ENCODE measurements around the gene OSBPL6. TPM values are rescaled to one million over a fixed set of nuclear protein-coding genes. Genes with fewer than 3 reads are reported as not detected.

OSBPL6 gene
- total and polyA plus RNA-seq, 2 donors (not counting 1 experiment from before 2014, with no cell fraction given), result 0.06 TPM; not detected in 1

- H3K4me3 Mint-ChIP-seq, result no peak overlapping the region
- intact Hi-C loops (cut with micrococcal nuclease), result no loop called here
- no peak for ATAC-seq (ENCODE audit: low read depth)
- ChIA-PET CTCF (no interaction called here), POLR2A (no interaction called here)
- no peak overlapping the region for H3K9ac ChIP-seq (ENCODE audit: low read length)
- no peak overlapping the region for H2AFZ ChIP-seq (ENCODE audit: insufficient read depth, low read depth, low read length, poor library complexity, severe bottlenecking)
- no peaks in the 10 kb centered on the region for H3K79me2 ChIP-seq (ENCODE audit: control insufficient read depth, insufficient read depth, low read length)
- no peaks in the 10 kb centered on the region for H3K9me3 Mint-ChIP-seq (ENCODE audit: insufficient read depth)
- H4K20me1 ChIP-seq (ENCODE audit: control insufficient read depth, insufficient read depth, low read length, poor library complexity, severe bottlenecking), result no peaks in the 10 kb centered on the region
- no peaks in the 10 kb centered on the region for H3K27me3 ChIP-seq (replicated peaks in 1 of 4; ENCODE audit: control extremely low read depth in 1 of 4, control insufficient read depth in 3 of 4, insufficient read depth in 4 of 4, low read length in 3 of 4)
- WGBS (ENCODE audit: insufficient coverage), result 100% methylated on average over 2 of the region's 4 CpGs
- H3K4me3 ChIP-seq (ENCODE audit: control extremely low read depth in 1 of 5, extremely low read depth in 1 of 5, insufficient read depth in 1 of 5, low read depth in 2 of 5, low read length in 4 of 5), result no peak overlapping the region
- H3K9me3 ChIP-seq (ENCODE audit: control extremely low read depth in 1 of 3, control insufficient read depth in 2 of 3, insufficient read depth in 1 of 3, low read length in 2 of 3), result no peaks in the 10 kb centered on the region
- H3K27me3 Mint-ChIP-seq, result peaks cover 14% of the 10 kb centered on the region
- DNase-seq, result no peak
- no peaks in the 10 kb centered on the region for H3K4me1 ChIP-seq (ENCODE audit: control insufficient read depth in 2 of 2, insufficient read depth in 2 of 2, low read length in 2 of 2)
- H3K4me1 Mint-ChIP-seq, result no peaks in the 10 kb centered on the region
- no peak overlapping the region for H3K4me2 ChIP-seq (replicated peaks; ENCODE audit: low read depth, low read length, poor library complexity, severe bottlenecking)
- no peaks in the 10 kb centered on the region for H3K36me3 ChIP-seq (replicated peaks in 1 of 2; ENCODE audit: control extremely low read depth in 1 of 2, control insufficient read depth in 1 of 2, extremely low read depth in 1 of 2, insufficient read depth in 2 of 2, low read length in 1 of 2)
- no peak overlapping the region for H3K27ac Mint-ChIP-seq
- no peak for TF ChIP-seq EZH2 (IDR thresholded peaks at IDR 0.05; ENCODE audit: borderline replicate concordance, insufficient read depth, low read depth, low read length, poor library complexity, severe bottlenecking)
- no peak for TF ChIP-seq CTCF (IDR thresholded peaks at IDR 0.05)
- no peak overlapping the region for H3K27ac ChIP-seq (ENCODE audit: low read length in 2 of 2)
Observed at GRCh38 chr2:178315078-178315477, 120.8 kb downstream of the OSBPL6 start.

GRCh38 chr2:178315488-178315948 is 121.2 kb downstream of the OSBPL6 start:
- no peak for ATAC-seq (ENCODE audit: low read depth)
- intact Hi-C loops (cut with micrococcal nuclease), result no loop called here
- ChIA-PET CTCF (no interaction called here), POLR2A (no interaction called here)
- Histone ChIP-seq H3K9me3 (ENCODE audit: control extremely low read depth in 1 of 3, control insufficient read depth in 2 of 3, insufficient read depth in 1 of 3, low read length in 2 of 3) (no peaks in the 10 kb centered on the region), H3K79me2 (ENCODE audit: control insufficient read depth, insufficient read depth, low read length) (no peaks in the 10 kb centered on the region), H3K4me2 (replicated peaks; ENCODE audit: low read depth, low read length, poor library complexity, severe bottlenecking) (no peak overlapping the region), H3K27me3 (replicated peaks in 1 of 4; ENCODE audit: control extremely low read depth in 1 of 4, control insufficient read depth in 3 of 4, insufficient read depth in 4 of 4, low read length in 3 of 4) (no peaks in the 10 kb centered on the region), H3K36me3 (replicated peaks in 1 of 2; ENCODE audit: control extremely low read depth in 1 of 2, control insufficient read depth in 1 of 2, extremely low read depth in 1 of 2, insufficient read depth in 2 of 2, low read length in 1 of 2) (no peaks in the 10 kb centered on the region), H3K27ac (ENCODE audit: low read length in 2 of 2) (no peak overlapping the region), H2AFZ (ENCODE audit: insufficient read depth, low read depth, low read length, poor library complexity, severe bottlenecking) (no peak overlapping the region), H3K9ac (ENCODE audit: low read length) (no peak overlapping the region), H3K4me3 (ENCODE audit: control extremely low read depth in 1 of 5, extremely low read depth in 1 of 5, insufficient read depth in 1 of 5, low read depth in 2 of 5, low read length in 4 of 5) (no peak overlapping the region), H4K20me1 (ENCODE audit: control insufficient read depth, insufficient read depth, low read length, poor library complexity, severe bottlenecking) (no peaks in the 10 kb centered on the region), H3K4me1 (ENCODE audit: control insufficient read depth in 2 of 2, insufficient read depth in 2 of 2, low read length in 2 of 2) (no peaks in the 10 kb centered on the region)
- Mint-ChIP-seq H3K27ac (no peak overlapping the region), H3K9me3 (ENCODE audit: insufficient read depth) (no peaks in the 10 kb centered on the region), H3K4me3 (no peak overlapping the region), H3K27me3 (peaks cover 14% of the 10 kb centered on the region), H3K4me1 (no peaks in the 10 kb centered on the region)
- no peak for DNase-seq
- 50% methylated on average over 3 of the region's 3 CpGs for WGBS (ENCODE audit: insufficient coverage)
- TF ChIP-seq CTCF (IDR thresholded peaks at IDR 0.05) (no peak), EZH2 (IDR thresholded peaks at IDR 0.05; ENCODE audit: borderline replicate concordance, insufficient read depth, low read depth, low read length, poor library complexity, severe bottlenecking) (no peak)
